ENCODE measurements around the gene NAA20. TPM values are rescaled to one million over a fixed set of nuclear protein-coding genes. Genes with fewer than 3 reads are reported as not detected.

The NAA20 gene
- total and polyA plus RNA-seq, 2 of the 13 experiments (the other 11 are each of a cell fraction or from before 2014, with no cell fraction given): 81.9 to 82.8 TPM

DNA sequence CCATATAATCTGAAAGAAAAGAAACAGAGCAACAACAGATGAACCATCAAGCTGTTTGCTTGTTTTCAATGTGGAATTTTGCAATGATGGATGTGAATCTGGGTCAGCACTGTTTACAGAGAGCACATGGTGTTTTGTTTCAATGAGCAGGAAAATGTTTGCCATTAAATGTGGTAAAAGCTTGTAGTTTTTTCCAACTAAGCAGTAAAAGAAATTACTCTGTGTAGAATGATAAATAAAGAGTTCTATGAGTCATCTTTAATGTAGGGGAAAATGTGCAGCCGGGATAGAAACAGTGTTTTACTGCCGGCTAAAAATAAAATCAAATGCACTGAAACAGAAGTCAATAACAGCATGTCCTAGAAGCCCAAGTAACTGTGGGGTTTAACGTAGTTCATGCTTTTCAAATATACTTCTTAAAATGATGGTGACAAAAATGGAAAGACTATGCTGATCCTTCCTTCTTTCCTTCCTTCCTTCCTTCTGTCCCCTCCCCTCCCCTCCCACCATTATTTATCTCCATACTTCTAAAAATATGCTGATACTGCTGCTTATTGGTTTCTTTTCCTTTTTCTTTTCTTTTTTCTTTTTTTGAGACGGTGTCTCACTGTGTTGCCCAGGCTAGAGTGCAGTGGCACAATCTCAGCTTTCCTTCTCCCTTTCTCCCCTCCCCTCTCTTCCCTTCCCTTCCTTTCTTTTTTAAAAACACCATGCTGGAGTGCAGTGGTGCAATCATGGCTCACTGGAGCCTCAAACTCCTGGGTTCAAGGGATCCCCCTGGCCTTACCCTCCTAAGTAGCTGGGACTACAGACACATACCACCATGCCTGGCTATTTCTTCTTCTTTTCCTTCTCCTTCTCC is 6.3 kb upstream of the NAA20 start (continued):
- peak; percentile 33; the same call in 1 of the 2 replicates for TF ChIP-seq GFI1 (CRISPR knock-in tag; IDR thresholded peaks at IDR 0.05; ENCODE audit: borderline replicate concordance)
- TF ChIP-seq ZNF33B (CRISPR knock-in tag; IDR thresholded peaks at IDR 0.05): no peak
- no peak for TF ChIP-seq ZNF737 (CRISPR knock-in tag; IDR thresholded peaks at IDR 0.05; ENCODE audit: borderline replicate concordance)
- TF ChIP-seq NR2F6 (IDR thresholded peaks at IDR 0.05): peak; percentile 81
- peak; percentile 80 for TF ChIP-seq NR2F6 (CRISPR knock-in tag; IDR thresholded peaks at IDR 0.05)
- no peak for TF ChIP-seq ZSCAN21 (CRISPR knock-in tag; IDR thresholded peaks at IDR 0.05; ENCODE audit: borderline replicate concordance)
- no peak for TF ChIP-seq HIVEP1 (CRISPR knock-in tag; IDR thresholded peaks at IDR 0.05)
- peak; percentile 22 for TF ChIP-seq PHF5A (CRISPR knock-in tag; IDR thresholded peaks at IDR 0.05; ENCODE audit: low read depth, unreplicated experiment)
- TF ChIP-seq HOMEZ (CRISPR knock-in tag; IDR thresholded peaks at IDR 0.05; ENCODE audit: low read depth): peak; percentile 60; the same call in 1 of the 2 replicates
- 0 out of 2 replicates have a peak, but pooled peaks have one; percentile 37 for TF ChIP-seq IRF2 (CRISPR knock-in tag; IDR thresholded peaks at IDR 0.05)
- no peak for TF ChIP-seq ZNF276 (CRISPR knock-in tag; IDR thresholded peaks at IDR 0.05; ENCODE audit: low read depth)
- TF ChIP-seq, protein P1, sequence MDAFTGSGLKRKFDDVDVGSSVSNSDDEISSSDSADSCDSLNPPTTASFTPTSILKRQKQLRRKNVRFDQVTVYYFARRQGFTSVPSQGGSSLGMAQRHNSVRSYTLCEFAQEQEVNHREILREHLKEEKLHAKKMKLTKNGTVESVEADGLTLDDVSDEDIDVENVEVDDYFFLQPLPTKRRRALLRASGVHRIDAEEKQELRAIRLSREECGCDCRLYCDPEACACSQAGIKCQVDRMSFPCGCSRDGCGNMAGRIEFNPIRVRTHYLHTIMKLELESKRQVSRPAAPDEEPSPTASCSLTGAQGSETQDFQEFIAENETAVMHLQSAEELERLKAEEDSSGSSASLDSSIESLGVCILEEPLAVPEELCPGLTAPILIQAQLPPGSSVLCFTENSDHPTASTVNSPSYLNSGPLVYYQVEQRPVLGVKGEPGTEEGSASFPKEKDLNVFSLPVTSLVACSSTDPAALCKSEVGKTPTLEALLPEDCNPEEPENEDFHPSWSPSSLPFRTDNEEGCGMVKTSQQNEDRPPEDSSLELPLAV (CRISPR knock-in tag; conservative IDR thresholded peaks at IDR 0.05; ENCODE audit: low read depth): no peak
- TF ChIP-seq ZNF432 (CRISPR knock-in tag; IDR thresholded peaks at IDR 0.05; ENCODE audit: borderline replicate concordance): no peak
- TF ChIP-seq FOXK2 (IDR thresholded peaks at IDR 0.05): peak; percentile 91
- no peak for TF ChIP-seq ZNF20 (CRISPR knock-in tag; IDR thresholded peaks at IDR 0.05)
- TF ChIP-seq, protein P2, sequence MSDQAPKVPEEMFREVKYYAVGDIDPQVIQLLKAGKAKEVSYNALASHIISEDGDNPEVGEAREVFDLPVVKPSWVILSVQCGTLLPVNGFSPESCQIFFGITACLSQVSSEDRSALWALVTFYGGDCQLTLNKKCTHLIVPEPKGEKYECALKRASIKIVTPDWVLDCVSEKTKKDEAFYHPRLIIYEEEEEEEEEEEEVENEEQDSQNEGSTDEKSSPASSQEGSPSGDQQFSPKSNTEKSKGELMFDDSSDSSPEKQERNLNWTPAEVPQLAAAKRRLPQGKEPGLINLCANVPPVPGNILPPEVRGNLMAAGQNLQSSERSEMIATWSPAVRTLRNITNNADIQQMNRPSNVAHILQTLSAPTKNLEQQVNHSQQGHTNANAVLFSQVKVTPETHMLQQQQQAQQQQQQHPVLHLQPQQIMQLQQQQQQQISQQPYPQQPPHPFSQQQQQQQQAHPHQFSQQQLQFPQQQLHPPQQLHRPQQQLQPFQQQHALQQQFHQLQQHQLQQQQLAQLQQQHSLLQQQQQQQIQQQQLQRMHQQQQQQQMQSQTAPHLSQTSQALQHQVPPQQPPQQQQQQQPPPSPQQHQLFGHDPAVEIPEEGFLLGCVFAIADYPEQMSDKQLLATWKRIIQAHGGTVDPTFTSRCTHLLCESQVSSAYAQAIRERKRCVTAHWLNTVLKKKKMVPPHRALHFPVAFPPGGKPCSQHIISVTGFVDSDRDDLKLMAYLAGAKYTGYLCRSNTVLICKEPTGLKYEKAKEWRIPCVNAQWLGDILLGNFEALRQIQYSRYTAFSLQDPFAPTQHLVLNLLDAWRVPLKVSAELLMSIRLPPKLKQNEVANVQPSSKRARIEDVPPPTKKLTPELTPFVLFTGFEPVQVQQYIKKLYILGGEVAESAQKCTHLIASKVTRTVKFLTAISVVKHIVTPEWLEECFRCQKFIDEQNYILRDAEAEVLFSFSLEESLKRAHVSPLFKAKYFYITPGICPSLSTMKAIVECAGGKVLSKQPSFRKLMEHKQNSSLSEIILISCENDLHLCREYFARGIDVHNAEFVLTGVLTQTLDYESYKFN (CRISPR knock-in tag; conservative IDR thresholded peaks at IDR 0.05): peak; percentile 95
- TF ChIP-seq TEAD2 (CRISPR knock-in tag; IDR thresholded peaks at IDR 0.05): no peak
- no peak for TF ChIP-seq ZNF543 (CRISPR knock-in tag; IDR thresholded peaks at IDR 0.05)
- TF ChIP-seq, protein P3, sequence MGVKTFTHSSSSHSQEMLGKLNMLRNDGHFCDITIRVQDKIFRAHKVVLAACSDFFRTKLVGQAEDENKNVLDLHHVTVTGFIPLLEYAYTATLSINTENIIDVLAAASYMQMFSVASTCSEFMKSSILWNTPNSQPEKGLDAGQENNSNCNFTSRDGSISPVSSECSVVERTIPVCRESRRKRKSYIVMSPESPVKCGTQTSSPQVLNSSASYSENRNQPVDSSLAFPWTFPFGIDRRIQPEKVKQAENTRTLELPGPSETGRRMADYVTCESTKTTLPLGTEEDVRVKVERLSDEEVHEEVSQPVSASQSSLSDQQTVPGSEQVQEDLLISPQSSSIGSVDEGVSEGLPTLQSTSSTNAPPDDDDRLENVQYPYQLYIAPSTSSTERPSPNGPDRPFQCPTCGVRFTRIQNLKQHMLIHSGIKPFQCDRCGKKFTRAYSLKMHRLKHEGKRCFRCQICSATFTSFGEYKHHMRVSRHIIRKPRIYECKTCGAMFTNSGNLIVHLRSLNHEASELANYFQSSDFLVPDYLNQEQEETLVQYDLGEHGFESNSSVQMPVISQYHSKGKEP (CRISPR knock-in tag; IDR thresholded peaks at IDR 0.05): no peak
- no peak for TF ChIP-seq KDM5B (CRISPR knock-in tag; IDR thresholded peaks at IDR 0.05; ENCODE audit: borderline replicate concordance)
